Neural cell (in vitro differentiated cells): ENCODE data around the gene UCKL1.

Experiments used
- EZH2 ChIP-seq: fragments of 200-600, 300-800 bp; shearing (Covaris generic), sonication (generic); IDR thresholded peaks from 2 replicates; pipeline ENCODE4 v1.6.1; 2014; ENCODE audit warnings: antibody characterized with exemption, low read length, borderline replicate concordance, mild to moderate bottlenecking; ENCODE audit not compliant: insufficient read depth, poor library complexity, severe bottlenecking
- MXI1 ChIP-seq: fragments of 450-650 bp; conservative IDR thresholded peaks from 2 replicates; pipeline ENCODE4 v1.6.1; 2014; ENCODE audit warnings: antibody characterized with exemption, mild to moderate bottlenecking; ENCODE audit not compliant: poor library complexity, severe bottlenecking
- RAD21 ChIP-seq: fragments of 450-650 bp; conservative IDR thresholded peaks from 2 replicates; pipeline ENCODE4 v1.6.1; 2014; ENCODE audit warnings: antibody characterized with exemption, mild to moderate bottlenecking, moderate library complexity
- TF ChIP-seq, protein P1 (sequence below): fragments of 450-650 bp; IDR thresholded peaks from 2 replicates; pipeline ENCODE4 v1.5.1; 2014; ENCODE audit warnings: antibody characterized with exemption, mild to moderate bottlenecking, moderate library complexity; ENCODE audit not compliant: poor library complexity, severe bottlenecking
- TF ChIP-seq, protein P2 (sequence below): IDR thresholded peaks from 2 replicates; pipeline ENCODE4 v1.6.1; 2012; ENCODE audit warnings: borderline replicate concordance

DNA sequence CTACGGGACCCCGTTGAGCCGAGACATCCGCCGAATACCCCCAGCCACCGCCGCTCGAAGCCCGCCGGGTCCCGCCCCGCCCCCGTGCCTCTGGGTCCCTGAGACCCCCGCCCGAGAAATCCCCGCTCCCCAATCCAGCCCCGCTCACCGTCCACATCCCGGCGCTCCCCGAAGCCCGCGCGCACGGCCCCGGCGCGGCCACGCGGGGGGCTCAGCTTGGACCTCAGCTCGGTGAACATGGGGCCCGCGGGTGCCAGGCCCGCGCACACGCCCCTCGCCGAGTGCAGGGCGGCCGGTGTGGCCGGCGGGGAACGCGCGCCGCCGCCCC is 23.0 kb upstream of the UCKL1 start:
- TF ChIP-seq MXI1 (no peak), EZH2 (no peak), RAD21 (no peak)
- TF ChIP-seq, protein P1, sequence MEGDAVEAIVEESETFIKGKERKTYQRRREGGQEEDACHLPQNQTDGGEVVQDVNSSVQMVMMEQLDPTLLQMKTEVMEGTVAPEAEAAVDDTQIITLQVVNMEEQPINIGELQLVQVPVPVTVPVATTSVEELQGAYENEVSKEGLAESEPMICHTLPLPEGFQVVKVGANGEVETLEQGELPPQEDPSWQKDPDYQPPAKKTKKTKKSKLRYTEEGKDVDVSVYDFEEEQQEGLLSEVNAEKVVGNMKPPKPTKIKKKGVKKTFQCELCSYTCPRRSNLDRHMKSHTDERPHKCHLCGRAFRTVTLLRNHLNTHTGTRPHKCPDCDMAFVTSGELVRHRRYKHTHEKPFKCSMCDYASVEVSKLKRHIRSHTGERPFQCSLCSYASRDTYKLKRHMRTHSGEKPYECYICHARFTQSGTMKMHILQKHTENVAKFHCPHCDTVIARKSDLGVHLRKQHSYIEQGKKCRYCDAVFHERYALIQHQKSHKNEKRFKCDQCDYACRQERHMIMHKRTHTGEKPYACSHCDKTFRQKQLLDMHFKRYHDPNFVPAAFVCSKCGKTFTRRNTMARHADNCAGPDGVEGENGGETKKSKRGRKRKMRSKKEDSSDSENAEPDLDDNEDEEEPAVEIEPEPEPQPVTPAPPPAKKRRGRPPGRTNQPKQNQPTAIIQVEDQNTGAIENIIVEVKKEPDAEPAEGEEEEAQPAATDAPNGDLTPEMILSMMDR: no peak
- TF ChIP-seq, protein P2, sequence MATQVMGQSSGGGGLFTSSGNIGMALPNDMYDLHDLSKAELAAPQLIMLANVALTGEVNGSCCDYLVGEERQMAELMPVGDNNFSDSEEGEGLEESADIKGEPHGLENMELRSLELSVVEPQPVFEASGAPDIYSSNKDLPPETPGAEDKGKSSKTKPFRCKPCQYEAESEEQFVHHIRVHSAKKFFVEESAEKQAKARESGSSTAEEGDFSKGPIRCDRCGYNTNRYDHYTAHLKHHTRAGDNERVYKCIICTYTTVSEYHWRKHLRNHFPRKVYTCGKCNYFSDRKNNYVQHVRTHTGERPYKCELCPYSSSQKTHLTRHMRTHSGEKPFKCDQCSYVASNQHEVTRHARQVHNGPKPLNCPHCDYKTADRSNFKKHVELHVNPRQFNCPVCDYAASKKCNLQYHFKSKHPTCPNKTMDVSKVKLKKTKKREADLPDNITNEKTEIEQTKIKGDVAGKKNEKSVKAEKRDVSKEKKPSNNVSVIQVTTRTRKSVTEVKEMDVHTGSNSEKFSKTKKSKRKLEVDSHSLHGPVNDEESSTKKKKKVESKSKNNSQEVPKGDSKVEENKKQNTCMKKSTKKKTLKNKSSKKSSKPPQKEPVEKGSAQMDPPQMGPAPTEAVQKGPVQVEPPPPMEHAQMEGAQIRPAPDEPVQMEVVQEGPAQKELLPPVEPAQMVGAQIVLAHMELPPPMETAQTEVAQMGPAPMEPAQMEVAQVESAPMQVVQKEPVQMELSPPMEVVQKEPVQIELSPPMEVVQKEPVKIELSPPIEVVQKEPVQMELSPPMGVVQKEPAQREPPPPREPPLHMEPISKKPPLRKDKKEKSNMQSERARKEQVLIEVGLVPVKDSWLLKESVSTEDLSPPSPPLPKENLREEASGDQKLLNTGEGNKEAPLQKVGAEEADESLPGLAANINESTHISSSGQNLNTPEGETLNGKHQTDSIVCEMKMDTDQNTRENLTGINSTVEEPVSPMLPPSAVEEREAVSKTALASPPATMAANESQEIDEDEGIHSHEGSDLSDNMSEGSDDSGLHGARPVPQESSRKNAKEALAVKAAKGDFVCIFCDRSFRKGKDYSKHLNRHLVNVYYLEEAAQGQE: no peak
